Hematopoietic multipotent progenitor cell treated with erythropoietin and hydrocortisone succinate and interleukin-3 and kit ligand, for 17 days (in vitro differentiated cells): ENCODE measurements around the gene UBE2R2.
A peak's percentile ranks its signal among the peaks of the same experiment; 100 is the strongest.
"Not testable (repeated sequence)": the region's sequence is repeated elsewhere in the genome, so short reads cannot be mapped to it uniquely, and the experiment has no call there.

Experiments
- DNase-seq: peaks from one replicate; pipeline ENCODE4 v3.0.0-alpha.2; 2015; ENCODE audit warnings: low spot score

UBE2R2 gene

GRCh38 chr9:33816327-33817252 is at the start of gene UBE2R2:
UBE2R2 (plus strand) TSS chr9:33817160; CDS start chr9:33817758, 598 bp downstream.
- DNase-seq: peak; percentile 92

- not testable (repeated sequence) for DNase-seq
Observed at GRCh38 chr9:33770156-33770880, 46.6 kb upstream of the UBE2R2 start.

GRCh38 chr9:33773135-33773534 is 43.8 kb upstream of the UBE2R2 start:
- not testable (repeated sequence) for DNase-seq

- DNase-seq: not testable (repeated sequence)
Observed at GRCh38 chr9:33774074-33774659, 42.8 kb upstream of the UBE2R2 start.

- no peak for DNase-seq
Observed at GRCh38 chr9:33776578-33776977, 40.4 kb upstream of the UBE2R2 start.

GRCh38 chr9:33778700-33779351 is 38.1 kb upstream of the UBE2R2 start:
- peak; percentile 75 for DNase-seq

- no peak for DNase-seq
Observed at GRCh38 chr9:33780276-33780675, 36.7 kb upstream of the UBE2R2 start.

- DNase-seq: no peak
Observed at GRCh38 chr9:33781736-33782135, 35.2 kb upstream of the UBE2R2 start.

GRCh38 chr9:33782395-33783152 is 34.4 kb upstream of the UBE2R2 start:
- no peak for DNase-seq

- no peak for DNase-seq
Observed at GRCh38 chr9:33785914-33786313, 31.0 kb upstream of the UBE2R2 start.

- no peak for DNase-seq
Observed at GRCh38 chr9:33786681-33787080, 30.3 kb upstream of the UBE2R2 start.

- no peak for DNase-seq
Observed at GRCh38 chr9:33787839-33788238, 29.1 kb upstream of the UBE2R2 start.

GRCh38 chr9:33789429-33789828 is 27.5 kb upstream of the UBE2R2 start:
- DNase-seq: not testable (repeated sequence)

GRCh38 chr9:33791117-33791516 is 25.8 kb upstream of the UBE2R2 start:
- no peak for DNase-seq

GRCh38 chr9:33793496-33793895 is 23.5 kb upstream of the UBE2R2 start:
- not testable (repeated sequence) for DNase-seq

- no peak for DNase-seq
Observed at GRCh38 chr9:33794560-33794959, 22.4 kb upstream of the UBE2R2 start.

- no peak for DNase-seq
Observed at GRCh38 chr9:33795281-33795680, 21.7 kb upstream of the UBE2R2 start, which contains the start of gene PRSS3. PRSS3 (plus strand) TSS chr9:33795561; CDS start chr9:33795574, 13 bp downstream.

GRCh38 chr9:33795819-33796218 is 21.1 kb upstream of the UBE2R2 start:
- no peak for DNase-seq

- not testable (repeated sequence) for DNase-seq
Observed at GRCh38 chr9:33796679-33797078, 20.3 kb upstream of the UBE2R2 start.

GRCh38 chr9:33797837-33798236 is 19.1 kb upstream of the UBE2R2 start:
- no peak for DNase-seq

GRCh38 chr9:33798545-33798944 is 18.4 kb upstream of the UBE2R2 start:
- DNase-seq: no peak
